DMS79 treated with DMSO at 0.1 percent for 48 hours (cell line): Measurements from ENCODE around the gene TMEM214.
A peak's percentile ranks its signal among the peaks of the same experiment; 100 is the strongest.

ENCODE experiments used
- DNase-seq: peaks from one replicate; lab custom pipeline; 2025; lab: John Stamatoyannopoulos, UW

Gene TMEM214

DNA sequence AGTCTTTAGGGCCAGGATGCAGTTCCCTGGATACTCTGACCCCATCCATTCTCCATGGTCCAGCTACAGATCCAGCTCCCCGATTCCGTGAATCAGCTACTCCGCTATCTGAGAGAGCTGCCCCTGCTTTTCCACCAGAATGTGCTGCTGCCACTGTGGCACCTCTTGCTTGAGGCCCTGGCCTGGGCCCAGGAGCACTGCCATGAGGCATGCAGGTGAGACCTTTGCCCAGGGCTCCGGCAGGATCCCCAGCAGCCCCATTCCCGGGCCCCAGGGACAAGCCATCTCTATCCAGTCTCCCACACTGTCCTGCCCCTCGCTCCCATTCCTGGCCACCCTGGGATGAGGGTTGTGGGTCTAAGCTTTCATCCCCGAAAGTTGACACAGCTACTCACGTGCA lies 7.5 kb downstream of the TMEM214 start:
- DNase-seq, result no peak

DNA sequence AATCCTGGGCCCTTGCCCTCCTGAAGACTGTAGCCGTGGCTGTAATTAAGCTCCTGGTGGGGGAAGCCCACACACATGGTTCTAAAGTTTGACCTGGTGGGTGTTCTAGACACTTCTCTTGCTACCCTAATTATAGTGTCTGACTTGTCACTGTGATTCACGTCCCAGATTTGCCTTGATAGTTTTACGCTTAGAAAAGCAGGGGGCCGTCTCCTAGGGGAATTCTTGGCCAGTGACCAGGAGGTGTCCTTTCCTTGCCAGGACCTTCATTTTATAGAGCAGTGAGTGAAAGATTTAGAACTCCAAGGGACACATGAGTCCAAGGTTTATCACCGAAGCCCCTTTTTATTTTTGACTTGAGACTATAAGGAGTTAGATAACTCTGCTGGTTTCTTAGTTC lies 9.0 kb downstream of the TMEM214 start:
- DNase-seq, result no peak

DNA sequence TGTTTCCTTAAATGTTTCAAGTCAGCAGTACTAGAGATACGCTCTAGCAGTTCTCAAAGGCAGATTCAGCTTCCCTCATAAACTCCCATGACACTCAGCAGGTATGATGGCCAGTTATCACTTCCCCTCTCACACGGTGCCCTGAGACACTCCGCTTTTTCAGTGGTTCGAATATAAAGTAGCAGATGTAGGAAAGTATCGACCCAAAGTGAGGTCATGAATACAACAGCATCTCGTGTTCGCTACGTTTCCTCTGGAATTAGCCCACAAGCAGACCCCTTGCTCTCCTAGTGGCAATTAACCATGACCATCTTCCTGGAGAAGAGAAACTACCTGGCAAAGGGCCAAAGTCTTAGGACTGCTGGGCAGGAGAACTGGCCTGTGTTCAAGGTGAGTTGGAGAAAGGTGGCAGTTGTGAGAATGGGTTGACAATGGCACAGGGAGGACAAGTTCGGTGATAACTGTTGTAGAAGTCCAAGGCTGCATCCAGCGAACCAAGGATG lies 9.4 kb downstream of the TMEM214 start:
- DNase-seq, result peak; percentile 93

DNA sequence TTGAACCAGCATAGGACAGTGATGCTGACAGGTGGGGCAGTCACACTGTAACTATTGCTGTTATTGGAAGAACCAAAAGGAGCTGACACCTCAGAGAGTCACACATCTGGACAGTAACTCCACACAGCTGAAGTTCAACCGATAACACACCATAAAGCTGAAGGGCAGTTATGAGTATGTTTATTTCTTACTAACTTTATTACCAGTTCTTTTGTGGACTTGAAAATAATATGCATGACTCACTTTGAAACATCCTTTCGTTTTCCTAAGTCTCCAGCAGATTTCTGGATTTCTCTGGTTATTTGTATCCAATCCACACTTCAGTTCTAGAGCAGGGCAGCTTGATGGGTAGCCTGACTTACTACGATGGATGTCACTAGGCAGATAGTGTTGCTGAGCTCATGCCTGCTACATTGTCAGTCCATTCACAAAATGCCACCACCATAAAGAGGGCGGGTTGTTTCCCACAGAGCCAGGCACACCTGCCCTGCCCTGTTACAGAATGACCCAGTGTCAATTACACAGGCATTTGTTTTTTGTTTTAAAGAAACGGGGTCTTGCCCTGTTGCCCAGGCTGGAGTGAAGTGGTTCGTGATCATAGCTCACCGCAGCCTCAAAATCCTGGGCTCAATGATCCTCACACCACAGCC lies 10.3 kb downstream of the TMEM214 start:
- no peak for DNase-seq

DNA sequence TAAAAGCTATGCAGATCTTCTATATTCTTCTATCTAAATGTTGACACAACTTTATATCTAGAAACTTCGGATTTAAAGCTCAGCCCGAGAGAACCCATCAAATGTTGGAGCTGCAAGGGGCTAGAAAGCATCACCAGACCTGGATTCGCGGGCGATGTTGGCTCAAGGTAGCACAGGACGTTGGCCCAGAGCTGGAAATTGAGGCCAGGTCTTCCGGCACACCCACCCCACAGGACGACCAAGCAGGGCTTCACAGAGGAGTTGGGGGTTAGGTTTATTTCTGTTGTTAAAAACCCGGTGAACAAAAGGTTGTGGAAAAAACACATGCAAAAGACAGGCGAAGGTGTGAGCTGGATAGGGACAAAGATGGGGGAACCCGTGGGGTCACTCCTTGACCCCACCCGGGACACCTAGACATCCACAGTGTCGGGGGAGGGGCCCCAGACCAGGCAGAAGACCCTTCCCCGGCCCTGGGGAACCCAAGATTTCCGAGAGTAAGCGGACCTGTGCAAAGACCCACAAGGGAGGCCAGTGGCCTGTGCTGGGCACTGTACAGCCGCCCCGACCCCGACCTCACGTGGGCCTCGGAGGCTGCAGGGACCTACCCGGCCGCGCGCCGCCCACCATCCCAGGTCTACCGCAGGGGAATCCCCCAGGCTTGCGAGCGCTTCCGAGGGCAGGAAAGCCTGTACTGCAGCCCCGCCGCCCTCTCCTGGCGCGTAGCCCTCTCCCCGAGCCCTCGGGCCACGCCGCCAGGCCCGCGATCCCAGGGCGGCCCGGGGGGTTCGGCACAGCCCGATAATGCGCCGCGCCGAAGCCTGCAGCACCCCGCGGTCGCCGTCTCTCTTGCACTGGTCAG lies 16.9 kb downstream of the TMEM214 start:
- DNase-seq, result no peak

DNA sequence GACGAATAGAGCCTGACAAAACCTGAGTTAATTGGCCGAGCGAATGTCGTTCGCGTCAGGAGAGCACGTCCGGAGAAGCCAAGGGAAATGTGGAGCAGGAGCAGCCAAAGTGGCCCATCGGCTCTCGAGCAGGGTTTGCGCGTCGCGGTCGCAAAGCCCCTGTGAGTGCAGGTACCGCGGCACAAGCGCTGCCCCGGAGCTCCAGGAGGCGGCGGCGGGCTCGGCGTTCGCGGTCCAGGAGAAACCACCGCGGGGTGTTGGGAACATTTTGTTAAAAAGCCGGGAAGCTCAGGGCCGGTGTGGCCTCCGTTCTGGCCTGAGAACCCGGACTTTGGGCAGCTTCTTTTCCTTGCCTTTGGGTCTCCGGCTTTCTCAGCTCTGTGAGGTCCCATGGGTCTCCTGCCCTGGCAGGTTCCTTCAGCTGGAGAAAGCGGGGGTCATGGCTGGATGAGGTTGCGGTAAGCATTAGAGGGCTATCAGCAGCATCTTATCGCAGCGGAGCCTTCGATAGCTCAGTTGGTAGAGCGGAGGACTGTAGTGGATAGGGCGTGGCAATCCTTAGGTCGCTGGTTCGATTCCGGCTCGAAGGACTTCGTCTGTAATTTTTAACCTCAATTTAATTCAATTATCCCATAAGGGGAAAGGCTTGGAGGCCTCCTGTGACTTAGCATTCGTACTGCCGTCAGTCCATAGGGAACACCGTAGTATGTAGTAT lies 17.7 kb downstream of the TMEM214 start:
- DNase-seq, result peak; percentile 91

DNA sequence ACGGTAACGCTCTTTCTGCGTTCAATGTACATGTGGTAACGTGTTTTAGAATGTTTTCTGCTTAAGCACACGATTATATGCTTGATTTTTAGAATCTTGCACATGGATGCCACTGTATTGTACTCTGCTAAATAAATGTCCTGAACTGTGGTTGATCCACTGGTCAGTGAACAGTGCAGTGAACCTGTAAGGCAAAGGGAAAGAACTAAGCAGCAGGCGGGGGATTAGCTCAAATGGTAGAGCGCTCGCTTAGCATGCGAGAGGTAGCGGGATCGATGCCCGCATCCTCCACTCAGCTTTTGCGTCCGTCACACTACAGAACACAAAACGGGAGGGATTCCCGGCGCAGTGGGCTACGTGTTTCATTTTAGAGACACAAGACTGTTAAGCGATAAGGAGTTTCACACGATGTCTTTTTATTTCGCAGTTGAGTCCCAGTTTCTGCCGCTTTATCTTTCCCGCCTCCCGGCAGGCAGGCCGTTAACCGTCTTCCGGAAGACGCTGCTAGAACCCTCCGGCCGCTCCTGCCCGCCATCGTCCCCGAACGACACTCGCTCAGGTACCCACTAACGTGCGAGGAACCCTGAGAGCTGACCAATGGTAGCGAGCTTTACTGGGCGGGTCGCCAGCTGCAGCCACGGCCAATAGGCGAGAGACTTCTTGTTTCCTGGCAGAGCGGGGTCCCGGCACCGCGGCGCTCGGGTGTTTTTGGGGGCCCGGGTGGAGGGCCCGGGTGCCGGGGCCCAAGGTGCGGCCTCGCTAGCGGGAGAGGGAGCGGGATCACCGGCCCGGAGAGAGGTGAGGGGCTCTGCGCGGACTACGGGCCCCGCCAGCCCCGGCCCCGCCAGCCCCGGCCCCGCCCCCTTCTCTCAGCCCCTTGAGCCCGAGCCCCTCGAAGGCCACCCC lies 18.5 kb downstream of the TMEM214 start, which contains the start of gene AGBL5:
Gene AGBL5 (plus strand): TSS at position 673 of the 906 bp plus-strand sequence. CDS start 1,291 bp downstream, outside the sequence.
- DNase-seq, result peak; percentile 94

DNA sequence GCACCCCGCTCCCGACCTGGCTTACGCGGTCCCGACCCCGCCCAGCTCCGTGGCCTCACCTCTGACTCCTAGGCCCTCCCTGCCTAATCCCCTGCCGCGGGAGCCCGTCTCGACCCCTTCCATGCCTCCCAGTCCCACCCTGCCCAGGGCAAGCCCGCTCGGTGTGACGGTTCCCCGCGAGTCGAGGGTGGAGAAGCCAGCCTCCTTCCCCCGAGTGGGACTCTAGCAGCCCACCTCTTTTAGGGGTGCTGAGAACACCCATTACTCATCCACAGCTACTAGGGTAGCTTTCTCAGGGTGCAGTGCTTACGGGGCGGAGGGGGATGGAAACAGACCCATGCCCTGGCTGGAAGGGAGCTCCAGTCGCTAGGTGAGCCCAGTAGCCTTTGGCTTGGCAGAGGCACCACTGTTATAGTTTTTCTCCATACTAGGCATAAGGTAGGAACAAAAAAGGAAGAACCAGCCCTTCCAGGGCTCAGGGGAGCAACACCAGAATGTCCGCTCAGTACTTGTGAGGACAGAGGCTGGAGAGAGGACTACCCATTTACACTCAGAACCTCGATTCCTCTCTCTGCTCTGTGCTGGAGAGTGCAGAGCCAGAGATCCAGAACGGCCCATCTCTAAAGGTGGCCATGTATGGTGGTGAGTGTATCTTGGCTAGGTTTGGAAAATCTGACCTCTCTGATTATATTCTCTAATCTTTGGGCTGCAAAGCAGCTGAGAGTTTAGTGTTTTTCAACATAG lies 19.3 kb downstream of the TMEM214 start:
- DNase-seq, result no peak

DNA sequence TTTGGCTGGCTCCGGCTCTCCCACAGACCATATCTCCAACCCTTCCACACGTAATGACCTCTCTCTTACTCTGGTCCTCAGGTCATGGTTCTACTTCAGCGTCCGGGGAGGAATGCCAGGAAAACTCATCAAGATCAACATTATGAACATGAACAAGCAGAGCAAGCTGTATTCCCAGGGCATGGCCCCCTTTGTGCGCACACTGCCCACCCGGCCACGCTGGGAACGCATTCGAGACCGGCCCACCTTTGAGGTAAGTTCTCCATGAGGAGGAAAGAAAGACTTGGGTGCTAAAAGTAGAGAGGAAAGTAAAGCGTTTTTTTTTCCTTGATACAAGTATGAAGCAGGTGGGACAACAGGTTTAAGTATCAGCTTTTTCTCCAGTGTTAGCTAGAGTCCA lies 20.6 kb downstream of the TMEM214 start:
- DNase-seq, result no peak

DNA sequence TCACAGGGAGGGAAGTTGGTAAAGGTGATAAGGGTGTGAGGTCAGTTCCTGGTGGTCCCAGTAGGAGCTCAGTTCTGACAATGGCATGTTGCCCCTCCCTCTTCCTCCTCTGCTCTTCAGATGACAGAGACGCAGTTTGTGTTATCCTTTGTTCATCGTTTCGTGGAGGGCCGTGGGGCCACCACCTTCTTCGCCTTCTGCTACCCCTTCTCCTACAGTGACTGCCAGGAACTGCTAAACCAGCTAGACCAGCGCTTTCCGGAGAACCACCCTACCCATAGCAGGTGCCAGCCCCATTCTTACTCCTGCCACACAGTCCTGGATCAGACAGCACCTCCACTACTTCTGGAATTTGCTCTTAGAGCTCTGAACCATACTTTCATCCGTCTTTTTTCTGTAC lies 21.0 kb downstream of the TMEM214 start:
- DNase-seq, result no peak

DNA sequence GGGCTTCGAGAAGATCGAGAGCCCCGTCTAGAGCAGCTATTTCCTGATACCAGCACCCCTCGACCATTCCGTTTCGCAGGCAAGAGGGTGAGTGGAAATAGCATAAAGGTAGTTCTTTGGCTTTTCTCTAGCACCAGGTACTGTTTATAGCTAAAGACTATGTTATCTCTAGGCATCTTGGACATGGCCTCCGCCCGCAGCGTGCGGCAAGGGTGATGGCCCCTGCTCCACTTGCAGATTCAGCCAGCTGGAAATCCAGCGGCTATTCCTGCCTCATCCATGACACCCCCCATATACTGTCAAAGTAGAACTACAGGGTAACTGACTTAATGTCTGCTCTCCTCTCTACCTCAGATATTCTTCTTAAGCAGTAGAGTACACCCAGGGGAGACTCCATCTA lies 22.0 kb downstream of the TMEM214 start:
- no peak for DNase-seq

DNA sequence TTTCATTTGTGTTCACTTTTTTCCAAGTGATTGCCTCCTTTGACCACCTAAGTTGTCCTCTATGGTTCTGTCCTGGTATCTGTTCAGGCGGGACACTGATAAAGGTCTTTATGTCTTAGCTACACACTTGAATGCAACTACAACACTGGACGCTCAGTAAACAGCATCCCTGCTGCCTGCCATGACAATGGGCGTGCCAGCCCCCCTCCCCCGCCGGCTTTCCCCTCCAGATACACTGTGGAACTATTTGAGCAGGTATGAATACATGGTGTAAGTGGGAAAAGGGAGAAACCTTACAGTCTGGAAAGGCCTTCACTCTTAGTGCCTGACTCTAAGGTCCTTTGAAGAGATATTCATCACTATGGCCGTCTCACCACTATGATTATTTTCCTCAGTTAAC lies 24.4 kb downstream of the TMEM214 start:
- DNase-seq, result no peak

DNA sequence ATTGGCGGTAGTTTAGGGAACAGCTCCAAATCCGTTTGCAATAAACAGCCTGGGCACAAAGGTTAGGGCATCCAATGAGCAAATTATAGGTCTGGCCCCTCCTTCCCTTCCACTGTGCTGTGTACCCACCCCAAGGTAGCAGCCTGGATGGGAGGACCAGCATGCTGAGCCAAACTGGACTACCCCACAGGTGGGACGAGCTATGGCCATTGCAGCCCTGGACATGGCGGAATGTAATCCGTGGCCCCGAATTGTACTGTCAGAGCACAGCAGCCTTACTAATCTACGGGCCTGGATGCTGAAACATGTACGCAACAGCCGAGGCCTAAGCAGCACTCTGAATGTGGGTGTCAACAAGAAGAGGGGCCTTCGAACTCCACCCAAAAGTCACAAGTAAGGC lies 25.4 kb downstream of the TMEM214 start:
- no peak for DNase-seq

DNA sequence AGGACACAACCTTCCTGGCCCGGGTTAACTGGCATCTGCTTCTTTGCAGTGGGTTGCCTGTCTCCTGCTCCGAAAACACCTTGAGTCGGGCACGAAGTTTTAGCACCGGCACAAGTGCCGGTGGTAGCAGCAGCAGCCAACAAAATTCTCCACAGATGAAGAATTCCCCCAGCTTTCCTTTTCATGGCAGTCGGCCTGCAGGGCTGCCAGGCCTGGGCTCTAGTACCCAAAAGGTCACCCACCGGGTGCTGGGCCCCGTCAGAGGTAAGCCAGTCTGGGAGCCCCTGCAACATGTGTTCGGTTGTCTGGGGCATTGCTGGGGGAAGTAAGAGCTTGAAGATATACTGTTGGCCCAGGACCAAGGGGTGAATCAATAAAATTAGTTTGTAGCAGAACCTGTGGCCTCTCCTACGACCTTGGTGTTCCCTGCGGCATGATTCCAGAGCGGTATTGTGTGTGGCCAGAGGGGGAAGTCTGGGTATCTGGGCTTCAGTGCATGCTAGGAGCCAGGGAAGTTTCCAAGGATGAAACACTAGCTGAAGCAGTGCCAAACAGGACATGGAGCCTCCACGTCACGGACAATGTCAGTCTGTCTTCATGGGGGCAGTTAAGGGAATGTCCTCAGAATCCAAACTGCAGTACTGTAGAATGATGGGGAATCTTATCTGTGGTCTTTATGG lies 26.5 kb downstream of the TMEM214 start:
- no peak for DNase-seq

DNA sequence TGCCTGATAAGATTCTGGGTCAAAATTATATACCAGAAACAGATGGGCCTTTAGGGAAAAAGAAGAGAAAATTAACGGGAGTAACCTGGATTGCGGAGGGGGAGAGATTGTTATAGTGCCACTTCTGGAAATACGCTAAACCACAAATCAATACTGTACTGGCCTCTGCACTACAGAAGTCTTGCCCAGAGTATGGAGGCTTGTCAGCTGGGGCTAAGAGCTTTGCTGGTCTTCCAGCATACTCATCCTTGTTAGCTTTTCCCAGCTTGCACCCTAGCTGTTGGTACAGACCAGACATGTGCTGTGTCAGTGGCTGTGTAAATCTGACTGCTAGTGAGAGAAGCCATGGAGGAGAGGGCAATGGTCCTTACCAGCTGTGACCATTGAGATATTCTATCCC lies 27.6 kb downstream of the TMEM214 start:
- DNase-seq, result no peak

DNA sequence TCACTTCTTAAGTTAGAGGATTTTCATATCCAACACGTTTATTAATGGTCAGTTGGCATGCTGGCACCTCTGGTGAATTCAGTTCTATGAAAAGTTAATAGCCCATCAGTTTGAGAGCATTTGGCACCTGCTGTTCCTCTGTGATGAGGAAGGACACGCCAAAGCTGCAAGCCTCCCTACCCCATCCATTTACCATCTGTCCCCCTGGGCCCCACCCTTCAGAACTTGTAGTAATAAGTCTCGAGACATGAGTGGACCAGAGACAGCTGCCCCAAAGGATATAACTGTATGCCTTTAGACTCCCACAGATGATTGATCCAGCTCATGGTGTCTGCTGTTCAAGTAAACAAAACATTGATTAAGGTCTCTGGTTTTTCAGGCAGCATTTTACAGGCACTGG lies 32.4 kb downstream of the TMEM214 start:
- DNase-seq, result no peak

DNA sequence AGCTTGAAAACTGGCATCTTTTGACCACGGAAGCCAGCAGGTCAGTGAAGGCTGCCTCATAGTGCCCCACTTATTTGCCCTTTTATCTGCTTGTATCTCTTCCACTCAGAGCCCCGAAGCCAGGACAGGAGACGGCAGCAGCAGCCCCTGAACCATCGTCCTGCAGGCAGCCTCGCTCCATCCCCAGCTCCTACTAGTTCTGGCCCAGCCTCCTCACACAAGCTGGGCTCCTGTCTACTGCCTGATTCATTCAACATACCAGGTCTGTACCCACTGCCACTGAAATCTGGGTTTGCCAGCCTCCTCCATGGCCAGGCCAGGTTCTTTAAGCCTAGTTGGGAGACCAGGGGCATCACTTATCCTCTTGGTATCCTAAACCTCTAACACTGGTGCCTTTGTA lies 34.6 kb downstream of the TMEM214 start:
- DNase-seq, result no peak

DNA sequence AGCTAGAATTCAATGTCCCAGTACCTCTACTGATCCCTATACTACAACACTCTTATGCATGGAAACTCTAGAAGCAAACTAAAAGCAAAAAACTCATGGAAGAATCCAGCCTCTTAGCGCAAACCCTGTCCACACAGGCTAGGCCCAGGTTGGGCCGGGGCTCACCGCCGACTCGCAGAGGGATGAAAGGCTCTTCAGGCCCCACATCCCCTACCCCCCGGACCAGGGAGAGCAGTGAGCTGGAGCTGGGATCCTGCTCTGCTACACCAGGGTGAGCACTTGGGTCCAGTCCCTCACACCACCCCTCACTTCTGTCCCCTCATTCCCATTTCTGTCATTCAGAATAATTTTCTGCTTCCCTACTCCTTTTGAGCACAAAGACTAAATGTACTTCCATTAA lies 36.7 kb downstream of the TMEM214 start:
- DNase-seq, result no peak

DNA sequence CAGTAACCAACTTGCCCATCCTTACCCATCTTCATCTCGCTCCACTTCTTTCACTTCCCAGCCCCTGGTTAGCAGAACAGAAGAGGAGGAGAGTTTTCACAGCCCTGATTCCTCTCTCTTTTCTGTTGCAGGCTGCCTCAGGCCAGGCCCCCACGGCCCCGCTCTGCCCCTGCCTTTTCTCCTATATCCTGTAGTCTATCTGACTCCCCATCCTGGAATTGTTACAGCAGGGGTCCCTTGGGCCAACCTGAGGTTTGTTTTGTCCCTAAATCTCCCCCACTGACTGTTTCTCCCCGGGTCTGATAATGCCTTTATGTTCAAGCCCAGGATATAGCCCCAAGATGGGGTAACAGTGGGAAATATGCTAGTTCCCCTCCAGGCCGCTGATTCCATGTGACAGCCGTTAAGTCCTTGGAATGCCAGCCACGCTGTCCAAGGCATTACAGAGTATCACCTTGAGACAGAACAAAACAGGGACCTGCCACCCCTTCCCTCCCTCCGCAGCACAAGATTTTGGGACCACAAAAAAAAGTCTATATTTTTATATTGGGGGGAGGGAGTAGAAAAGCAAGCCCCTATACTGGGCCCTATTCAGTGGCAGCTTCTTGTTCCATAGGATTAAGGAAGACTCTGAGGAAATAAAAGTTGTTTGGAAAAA lies 37.3 kb downstream of the TMEM214 start:
- no peak for DNase-seq
